Psoas muscle (tissue), 8 donors: ENCODE measurements around the gene CFAP92. TPM values are rescaled to one million over a fixed set of nuclear protein-coding genes. Genes with fewer than 3 reads are reported as not detected.

Source experiments
- ATAC-seq, 4 donors: fragments of 200-7000 bp; cut with Tn5 transposase; one replicate each; pipeline ENCODE4 v1.9.1; 2020; ENCODE audit warnings: moderate library complexity in 3 of 4, mild to moderate bottlenecking in 2 of 4
- DNase-seq, 2 donors: peaks; one replicate each; pipeline ENCODE4 v3.0.0-alpha.2; 2020
- H3K27ac ChIP-seq: fragments of 200-600 bp; one replicate; pipeline ENCODE4 v1.8.0; 2022
- H3K27me3 ChIP-seq, 3 donors: fragments of 200-600 bp in 1 of 3; one replicate each; pipeline versions ENCODE4 v1.6.1 to v1.8.0; 2013 to 2022; ENCODE audit warnings: low read length in 2 of 3, mild to moderate bottlenecking in 2 of 3, moderate library complexity in 1 of 3; ENCODE audit not compliant: insufficient read depth in 3 of 3
- H3K36me3 ChIP-seq, 2 donors: fragments of 200-600 bp in 1 of 2; one replicate each; pipeline versions ENCODE4 v1.6.1 to v1.8.0; 2013 to 2022; ENCODE audit warnings: low read depth in 1 of 2, mild to moderate bottlenecking in 1 of 2, moderate library complexity in 1 of 2; ENCODE audit not compliant: insufficient read depth in 1 of 2
- H3K4me1 ChIP-seq: fragments of 200-600 bp; one replicate; pipeline ENCODE4 v1.8.0; 2022
- H3K4me3 ChIP-seq: fragments of 200-600 bp; one replicate; pipeline ENCODE4 v1.8.0; 2022; ENCODE audit warnings: mild to moderate bottlenecking
- H3K9me3 ChIP-seq: fragments of 200-600 bp; one replicate; pipeline ENCODE4 v1.8.0; 2022
- CTCF ChIP-seq: fragments of 200-600 bp; IDR thresholded peaks from one replicate; pipeline ENCODE4 v1.8.0; 2022; ENCODE audit warnings: antibody characterized with exemption
- WGBS, 3 donors: extraction: QIAGEN DNeasy Blood & Tissue Kit; methylation state at CpG; one replicate each; pipeline versions ENCODE4 v1.1.6 to v1.1.7; 2013; 5-methylcytosine and 5-hydroxymethylcytosine counted together
- intact Hi-C, 2 donors: fragments of 100-400 bp; cut with DNase I; formaldehyde crosslinking; loops; one replicate each; pipeline versions ENCODE4 v1.11.0 to v1.14.2; 2022
- polyA plus RNA-seq, 3 donors: library from polyadenylated mRNA; stranded (reverse); fragments of 200-250 nt; gene quantifications; one replicate each; pipeline ENCODE4 v1.2.3, GENCODE V29; 2013
- total RNA-seq, 4 donors: library from RNA; stranded (reverse); fragmentation: NEBNext Ultra II Directional in 2 of 4; extraction: Animal tissue kit (Norgen Biotek cat#: 25700) in 2 of 4; gene quantifications; one replicate each; pipeline versions ENCODE4 v1.2.1 to v1.2.4, GENCODE V29; 2021 to 2023
- donor health status: healthy with polysubstance abuse.
- donor health status: DM: no; HTN: no; CAD: no; lungs with moderate emphysema.
- donor health status: Bipolar disorder and iron deficiency.
- donor health status: healthy.
- donor health status: DM: yes; HTN: yes; CAD: no.
- donor health status: DM: no; HTN: no; CAD: no.
- donor health status: DM: no; HTN: no; CAD: no.
- donor health status: DM: yes; HTN: yes; CAD: no.

Gene CFAP92
- total and polyA plus RNA-seq, 7 donors, result 0.07 to 0.86 (median 0.15) TPM

- ATAC-seq, result no peak
- TF ChIP-seq CTCF, result no peak
Measured at GRCh38 chr3:128945878-128946175, 48.0 kb downstream of the CFAP92 start.

GRCh38 chr3:128945041-128945877, 48.6 kb downstream of the CFAP92 start:
- Histone ChIP-seq H3K9me3 (no peaks in the 10 kb centered on the region), H3K27ac (no peak overlapping the region), H3K4me3 (no peak overlapping the region), H3K4me1 (no peaks in the 10 kb centered on the region), H3K27me3 (no peaks in the 10 kb centered on the region), H3K36me3 (no peaks in the 10 kb centered on the region)
- WGBS, 3 donors, result 89 to 90% (median 90%) methylated on average over 21 of the region's 21 CpGs
- no peak for TF ChIP-seq CTCF
- DNase-seq, result no peak
- intact Hi-C loops, result no loop called here
- no peak for ATAC-seq

More at GRCh38 chr3:128945878-128946175, 48.0 kb downstream of the CFAP92 start:
- WGBS, 3 donors, result 62 to 80% (median 68%) methylated on average over 3 of the region's 3 CpGs
- intact Hi-C loops, result no loop called here
- Histone ChIP-seq H3K27me3 (no peaks in the 10 kb centered on the region), H3K9me3 (no peaks in the 10 kb centered on the region), H3K4me1 (no peaks in the 10 kb centered on the region), H3K4me3 (no peak overlapping the region), H3K27ac (no peak overlapping the region), H3K36me3 (no peaks in the 10 kb centered on the region)
- no peak for DNase-seq

GRCh38 chr3:128942161-128942952, 51.5 kb downstream of the CFAP92 start:
- Histone ChIP-seq H3K4me1 (no peaks in the 10 kb centered on the region), H3K27ac (no peak overlapping the region), H3K4me3 (no peak overlapping the region), H3K36me3 (no peaks in the 10 kb centered on the region), H3K9me3 (no peaks in the 10 kb centered on the region), H3K27me3 (no peaks in the 10 kb centered on the region)
- TF ChIP-seq CTCF, result no peak
- intact Hi-C loops, result no loop called here
- DNase-seq (no peak), ATAC-seq (no peak)
- 83% methylated on average over 14 to 15 of the region's 15 CpGs for WGBS, 3 donors

GRCh38 chr3:128940252-128940651, 53.6 kb downstream of the CFAP92 start:
- no peak overlapping the region for H3K4me3 ChIP-seq
- no peak overlapping the region for H3K27ac ChIP-seq
- H3K27me3 ChIP-seq, result no peaks in the 10 kb centered on the region
- DNase-seq, result no peak
- 88 to 100% (median 94%) methylated on average over 1 of the region's 1 CpG for WGBS, 3 donors
- H3K9me3 ChIP-seq, result no peaks in the 10 kb centered on the region
- no peaks in the 10 kb centered on the region for H3K4me1 ChIP-seq
- no peak for ATAC-seq
- no peak for TF ChIP-seq CTCF
- intact Hi-C loops, result no loop called here
- H3K36me3 ChIP-seq, result no peaks in the 10 kb centered on the region
